HG02571 (cell line): ENCODE measurements around the gene TFF1.

ENCODE experiments used
- ATAC-seq: cut with Tn5 transposase; IDR thresholded peaks from one replicate; pipeline ENCODE4 v1.9.1; 2021; ENCODE audit warnings: mild to moderate bottlenecking, moderate library complexity; ENCODE audit not compliant: unreplicated experiment

TFF1 gene

DNA sequence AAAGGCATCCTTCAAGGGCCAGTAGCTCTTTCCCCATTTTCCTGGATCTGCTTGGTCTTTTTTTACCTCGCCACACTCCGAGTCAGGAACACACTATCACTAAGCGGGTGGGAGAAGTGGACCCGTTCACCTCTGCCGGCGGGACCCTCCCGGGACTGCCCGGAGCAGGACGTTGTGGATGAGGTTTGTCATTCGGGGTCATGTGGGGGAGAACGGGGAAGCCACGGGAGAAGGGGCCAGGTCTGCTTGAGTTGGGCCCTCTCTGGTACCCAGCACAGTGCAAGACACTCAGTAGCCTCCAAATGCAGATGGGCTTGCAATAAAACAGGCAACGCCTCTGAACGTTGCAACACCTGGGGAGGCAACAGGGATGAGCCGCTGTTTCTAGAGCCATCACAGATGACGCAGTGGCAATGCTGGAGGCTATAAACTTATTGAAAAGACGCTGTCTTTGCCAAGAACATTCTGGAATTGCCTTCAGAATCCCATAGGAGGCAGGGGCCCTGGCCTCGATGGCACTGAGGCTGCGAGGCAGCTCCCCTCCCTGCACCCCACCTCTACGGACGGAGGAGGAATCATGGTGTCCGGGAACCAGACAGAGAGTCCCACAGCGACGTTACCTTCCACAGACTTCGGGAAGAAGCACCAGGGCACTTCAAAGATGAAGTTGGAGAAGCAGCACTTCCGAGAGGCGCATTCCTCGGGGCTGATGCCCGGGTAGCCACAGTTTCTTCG, 19.3 kb downstream of the TFF1 start:
- ATAC-seq, result no peak

DNA sequence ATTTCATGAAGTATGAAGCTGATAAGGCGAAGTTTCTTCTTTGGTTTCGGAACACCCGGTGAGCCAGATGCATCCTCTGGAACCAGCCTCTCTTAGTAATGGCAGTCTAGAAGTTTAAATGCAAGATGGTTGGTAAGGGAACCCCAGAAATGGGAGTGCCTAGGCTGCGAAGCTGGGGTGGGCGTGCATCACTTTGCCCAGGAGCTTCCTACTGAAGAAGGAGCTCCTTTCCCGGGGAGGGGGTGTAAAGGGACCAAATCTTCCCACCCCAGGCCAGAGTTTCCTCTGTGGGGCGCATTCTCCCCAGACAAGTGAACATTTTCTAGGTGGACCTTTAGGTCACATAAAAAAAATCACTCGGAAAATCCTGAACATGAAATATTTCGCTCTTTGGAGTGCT, 19.9 kb downstream of the TFF1 start:
- no peak for ATAC-seq

DNA sequence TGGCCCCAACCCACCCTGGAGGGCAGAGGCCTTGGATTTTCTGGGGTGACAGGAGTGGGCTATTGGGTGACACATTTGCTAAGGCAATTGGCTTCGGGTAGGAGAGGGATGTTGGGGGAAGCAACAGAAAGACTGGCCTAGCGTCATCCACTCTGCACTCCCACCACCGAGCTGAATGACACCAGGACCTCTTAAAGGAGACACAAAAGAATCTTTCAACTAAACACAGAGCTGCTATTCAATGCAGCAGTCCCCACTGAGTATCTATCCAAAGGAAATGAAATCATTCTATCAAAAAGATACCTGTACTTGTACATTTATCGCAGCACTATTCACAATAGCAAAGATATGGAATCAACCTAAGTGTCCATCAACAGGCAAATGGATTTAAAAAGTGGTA, 21.7 kb downstream of the TFF1 start:
- no peak for ATAC-seq

DNA sequence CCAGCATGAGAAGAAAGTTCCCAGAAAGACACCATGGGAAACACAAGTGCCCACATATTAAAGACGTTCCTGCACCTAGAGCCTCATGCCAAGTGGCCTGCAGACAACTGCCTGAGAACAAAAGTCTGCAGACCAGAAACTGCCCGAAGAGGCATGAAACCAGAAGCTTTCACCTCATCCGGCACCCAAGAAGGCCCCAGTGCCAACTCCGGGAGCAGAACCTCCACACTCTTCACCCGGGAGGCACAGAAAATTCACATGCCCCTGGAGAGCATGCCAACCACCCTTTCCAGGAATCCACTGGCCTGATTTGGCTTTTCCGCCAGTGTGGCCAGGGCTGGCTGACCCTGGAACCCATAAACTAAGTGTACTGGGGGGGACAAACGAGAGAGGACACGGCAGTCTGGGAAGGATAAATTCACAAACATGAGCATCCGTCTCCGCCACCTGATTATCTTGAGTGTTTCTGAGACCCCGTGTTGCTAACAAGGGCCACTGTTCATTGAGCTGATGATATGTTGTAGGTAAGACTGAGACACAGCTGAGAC, 22.3 kb downstream of the TFF1 start:
- no peak for ATAC-seq

DNA sequence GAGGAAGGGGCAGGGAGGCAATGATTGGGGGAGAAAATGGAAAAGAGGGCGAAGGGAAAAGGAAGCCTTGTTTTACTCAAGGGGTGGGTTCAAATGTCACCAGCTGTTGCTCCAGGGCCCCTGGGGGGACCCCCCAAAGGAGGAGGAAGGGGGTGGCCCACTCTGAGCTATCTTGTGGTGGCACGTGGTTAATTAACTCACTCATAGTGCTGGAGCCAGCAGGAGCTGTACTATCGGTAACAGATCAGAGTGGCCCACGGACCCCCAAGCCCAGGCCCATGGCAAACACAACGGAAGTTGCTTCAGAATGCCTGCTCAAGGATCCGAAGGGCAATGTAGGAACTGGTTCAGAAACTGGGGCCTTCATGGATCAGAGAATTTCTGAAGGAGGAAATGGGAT, 22.8 kb downstream of the TFF1 start:
- ATAC-seq, result no peak

DNA sequence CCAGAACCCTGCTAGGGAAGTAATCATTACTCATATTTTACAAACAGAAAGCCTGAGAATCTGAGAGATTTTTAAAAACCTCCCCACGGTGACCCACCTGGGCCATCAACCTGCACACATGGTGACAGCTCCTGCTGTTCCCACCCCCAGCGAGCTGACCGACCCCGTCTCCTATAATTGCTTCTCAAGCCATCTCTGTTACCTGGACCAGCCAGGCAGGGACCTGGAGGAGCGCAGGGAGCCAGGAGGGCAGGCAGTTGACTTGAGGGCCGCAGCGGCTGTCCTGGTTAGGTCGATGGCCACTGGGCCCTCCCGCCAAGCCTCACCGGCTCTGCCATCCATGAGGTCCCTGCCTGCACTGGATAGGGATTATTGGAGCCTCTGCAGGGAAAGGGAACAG, 23.2 kb downstream of the TFF1 start:
- no peak for ATAC-seq

DNA sequence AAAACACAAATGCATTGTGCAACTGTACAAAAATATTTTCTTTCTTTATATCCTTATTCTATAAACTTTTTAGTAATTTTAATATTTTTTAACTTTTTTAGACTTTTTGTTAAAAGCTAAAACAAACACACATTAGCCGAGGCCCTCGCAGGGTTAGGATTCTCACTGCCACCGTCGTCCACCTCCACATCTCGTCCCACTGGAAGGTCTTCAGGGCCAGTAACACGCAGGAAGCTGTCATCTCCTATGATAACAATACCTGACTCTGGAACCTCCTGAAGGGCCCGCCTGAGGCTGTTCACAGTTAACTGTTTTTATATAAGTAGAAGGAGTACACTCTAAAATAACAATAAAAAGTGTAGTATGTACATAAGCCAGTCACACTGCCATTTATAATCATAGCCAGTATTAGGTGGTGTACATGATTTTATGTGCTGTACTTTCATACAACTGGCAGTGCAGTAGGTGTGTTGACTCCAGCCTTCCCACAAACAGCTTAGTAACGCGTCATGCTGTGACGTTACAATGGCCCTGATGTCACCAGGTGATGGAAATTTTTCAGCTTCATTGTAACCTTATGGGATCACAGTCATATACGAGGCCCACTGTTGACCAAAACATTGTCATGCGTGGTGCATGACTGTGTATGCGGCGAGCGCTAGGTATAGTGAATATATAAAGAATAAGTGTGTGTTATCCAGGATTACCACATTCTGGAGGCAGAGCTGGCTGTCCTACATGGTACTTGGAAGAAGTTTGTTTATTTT, 24.4 kb downstream of the TFF1 start:
- no peak for ATAC-seq

DNA sequence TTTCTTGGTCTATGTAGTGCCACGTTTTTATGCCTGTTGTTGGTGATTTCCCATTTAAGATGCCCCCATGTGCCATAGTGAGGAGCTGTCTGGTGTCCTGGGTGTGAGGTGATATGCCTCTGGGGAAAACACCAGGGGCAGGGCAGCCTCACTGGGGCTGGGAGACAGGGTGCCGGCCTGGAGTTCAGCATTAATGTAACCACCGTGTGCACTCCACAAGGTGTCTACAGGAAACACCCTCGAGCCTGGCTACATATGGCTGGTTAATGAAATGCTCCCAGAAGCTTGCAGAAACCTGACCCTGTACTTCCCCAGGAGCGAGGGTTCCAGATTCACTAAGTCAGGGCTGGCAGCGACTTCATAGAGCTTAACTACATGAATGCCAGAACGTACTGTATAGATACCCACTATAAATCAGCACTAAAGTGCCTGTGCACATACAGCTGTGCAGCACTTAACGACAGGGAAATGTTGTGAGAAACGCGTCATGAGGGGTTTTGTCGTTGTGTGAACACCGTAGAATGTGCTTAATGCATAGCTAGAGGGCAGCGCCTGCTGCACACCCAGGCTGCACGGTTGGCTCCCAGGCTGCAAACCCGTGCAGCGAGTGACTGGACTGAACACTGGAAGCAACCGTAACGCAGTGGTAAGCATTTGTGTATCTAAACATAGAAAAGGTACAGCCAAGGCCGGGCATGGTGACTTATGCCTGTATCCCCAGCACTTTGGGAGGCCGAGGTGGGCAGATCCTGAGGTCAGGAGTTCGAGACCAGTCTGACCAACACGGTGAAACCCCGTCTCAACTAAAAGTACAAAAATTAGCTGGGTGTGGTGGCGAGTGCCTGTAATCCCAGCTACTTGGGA, 25.9 kb downstream of the TFF1 start:
- ATAC-seq, result no peak

DNA sequence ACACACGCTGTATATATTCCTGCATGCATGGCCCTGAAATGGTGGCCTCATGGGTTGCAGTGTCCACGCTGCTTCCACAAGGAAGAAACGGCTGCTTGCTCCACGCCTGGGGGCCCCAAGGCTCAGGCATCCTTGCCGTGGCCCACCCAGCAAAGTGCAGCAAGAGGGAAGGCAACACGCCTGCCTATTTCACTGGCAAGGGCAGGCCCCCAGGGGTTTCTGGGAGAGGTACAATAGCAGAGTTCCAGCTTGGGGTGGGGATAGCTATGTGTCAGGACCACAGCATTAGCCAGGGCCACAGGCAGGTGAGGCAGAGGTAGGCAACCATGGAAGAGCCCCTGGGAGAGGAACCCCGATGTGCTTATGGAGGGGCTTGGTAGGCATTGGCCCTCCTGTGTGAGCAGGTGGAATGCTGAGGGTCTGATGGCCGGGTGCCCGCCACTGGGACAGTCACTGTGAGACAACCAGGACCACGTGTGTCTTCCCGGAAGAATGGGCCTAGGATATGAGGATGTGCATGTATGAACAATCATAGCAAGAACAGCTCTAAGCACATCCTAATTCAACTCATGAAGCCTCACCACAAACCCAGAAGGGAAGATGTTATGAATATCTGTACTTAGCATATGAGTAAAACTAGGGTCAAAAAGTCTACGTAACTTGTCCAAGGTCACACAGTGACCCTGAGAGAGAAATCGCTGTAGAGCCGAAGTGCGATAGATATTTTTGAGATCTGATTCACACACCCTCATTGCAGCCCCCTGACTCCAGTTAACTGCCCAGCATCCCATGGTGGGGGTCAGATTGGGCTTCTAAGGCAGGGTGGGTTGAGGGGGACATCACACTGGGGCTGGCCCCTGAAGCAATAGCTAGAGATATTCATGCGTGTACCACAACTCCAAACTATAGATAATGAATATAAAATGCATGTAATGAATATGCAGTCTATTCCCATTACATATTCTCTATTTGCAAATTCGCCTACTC, 27.3 kb downstream of the TFF1 start:
- no peak for ATAC-seq

DNA sequence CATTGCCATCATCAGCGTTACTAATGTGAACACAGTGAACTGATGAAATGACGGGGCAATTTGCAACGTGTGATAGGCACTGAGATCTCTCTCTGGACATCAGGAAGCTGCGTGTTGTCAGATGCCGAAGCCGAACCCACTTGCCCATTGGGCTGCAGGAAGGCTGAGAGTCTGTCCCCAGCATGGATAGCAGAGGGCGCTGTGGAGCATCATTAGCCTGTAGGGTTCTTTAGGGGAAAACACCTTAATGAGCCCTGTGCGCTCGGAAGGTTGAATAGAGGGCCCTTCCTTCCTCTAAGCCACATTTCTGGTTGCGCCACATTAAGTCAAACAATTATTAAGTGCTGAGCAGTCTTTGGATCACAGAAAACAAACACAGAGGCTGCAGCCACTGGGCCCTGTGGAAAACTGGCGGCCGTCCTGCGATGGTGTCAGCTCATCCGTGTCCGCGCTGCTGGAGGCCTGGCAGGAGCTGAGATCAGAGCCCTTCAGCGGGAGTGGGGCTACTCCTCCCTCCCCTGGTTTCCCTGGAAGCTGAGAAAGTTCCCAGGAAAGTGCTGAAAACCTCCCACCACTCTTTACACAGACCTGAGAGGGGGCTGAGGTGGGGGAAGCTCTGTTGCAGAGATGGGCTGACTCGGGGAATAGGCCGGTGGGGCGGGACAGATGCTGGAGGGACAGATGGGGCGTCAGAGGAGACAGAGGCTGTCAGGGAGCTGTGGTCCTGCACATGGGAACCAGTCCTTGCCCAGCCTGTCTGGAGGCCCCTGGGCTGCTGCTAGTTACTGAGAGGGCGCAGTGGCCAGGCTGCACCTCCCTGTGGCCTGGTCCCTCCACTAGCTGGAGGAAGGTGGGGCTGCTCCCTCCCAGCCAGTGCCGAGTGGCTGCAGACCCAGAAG, 28.3 kb downstream of the TFF1 start:
- ATAC-seq, result no peak

DNA sequence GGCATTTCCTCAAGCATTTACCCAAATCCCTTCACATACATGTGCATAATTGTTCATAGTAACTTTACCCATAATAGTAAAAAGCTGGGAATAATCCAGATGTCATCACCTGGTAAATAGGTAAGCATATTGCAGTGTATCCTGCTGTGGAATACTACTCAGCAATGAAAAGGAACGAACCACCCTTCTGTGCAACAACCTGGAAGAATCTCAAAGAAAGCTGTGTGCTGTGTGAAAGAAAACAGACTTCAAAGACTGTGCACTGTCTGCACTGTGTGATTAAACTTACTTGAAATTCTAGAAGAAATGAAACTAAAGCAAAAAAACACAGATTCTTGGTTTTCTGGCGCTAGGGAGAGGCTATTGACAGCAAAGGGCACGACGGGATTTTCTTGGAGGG, 29.1 kb downstream of the TFF1 start:
- ATAC-seq, result no peak

DNA sequence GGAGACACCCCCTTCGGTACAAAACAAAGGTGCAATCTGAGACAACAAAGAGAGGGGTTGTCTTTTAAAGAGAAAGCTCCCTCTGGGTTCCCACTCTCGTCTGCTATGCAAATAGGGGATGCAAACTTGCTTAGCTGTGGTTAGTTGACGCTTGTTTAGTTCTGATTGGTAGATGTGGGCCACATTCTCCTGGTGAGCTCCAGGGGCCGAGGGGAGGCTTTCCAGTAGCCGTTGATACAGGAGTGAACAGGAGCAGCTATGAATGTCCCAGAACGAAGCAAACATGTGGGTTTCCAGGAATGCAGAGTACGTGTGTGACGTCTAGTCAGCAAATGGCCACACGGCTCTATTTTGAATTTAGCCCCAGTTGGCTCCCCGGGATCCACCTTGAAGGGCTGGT, 30.3 kb downstream of the TFF1 start:
- no peak for ATAC-seq

DNA sequence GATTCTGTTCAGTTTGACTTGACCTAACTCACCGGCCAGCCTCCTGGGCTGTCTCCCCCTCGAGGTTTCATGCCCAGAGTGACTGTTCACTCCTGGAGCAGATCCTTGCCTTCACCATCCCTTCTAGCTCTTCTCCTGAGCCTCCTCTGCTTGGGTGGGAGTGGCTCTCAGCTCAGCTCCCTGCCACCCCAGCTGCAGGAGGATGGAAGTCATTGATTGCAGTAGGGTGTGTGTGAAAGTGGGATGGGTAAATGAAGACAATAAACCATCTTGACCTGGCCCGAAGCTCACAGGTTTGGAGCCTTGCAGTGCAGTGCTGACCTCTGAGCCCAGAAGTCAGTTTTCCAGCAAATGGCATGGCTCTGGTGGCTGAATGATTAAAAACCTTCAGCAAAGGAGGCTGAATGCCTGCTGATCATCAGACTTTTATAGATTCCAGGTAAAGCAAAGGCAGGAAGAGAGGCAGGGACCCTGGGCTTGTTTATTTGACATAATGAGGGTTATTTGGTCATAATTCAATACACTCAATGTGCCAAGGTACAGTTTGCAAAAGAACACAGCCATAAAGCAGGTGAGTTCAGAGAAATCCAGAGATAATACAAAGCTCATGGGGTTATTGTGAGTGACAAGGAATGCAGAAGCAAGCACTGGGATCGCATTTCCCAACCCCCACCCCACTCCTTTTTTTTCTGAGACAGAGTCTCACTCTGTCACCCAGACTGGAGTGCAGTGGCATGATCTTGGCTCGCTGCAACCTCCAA, 33.6 kb downstream of the TFF1 start:
- ATAC-seq, result no peak

DNA sequence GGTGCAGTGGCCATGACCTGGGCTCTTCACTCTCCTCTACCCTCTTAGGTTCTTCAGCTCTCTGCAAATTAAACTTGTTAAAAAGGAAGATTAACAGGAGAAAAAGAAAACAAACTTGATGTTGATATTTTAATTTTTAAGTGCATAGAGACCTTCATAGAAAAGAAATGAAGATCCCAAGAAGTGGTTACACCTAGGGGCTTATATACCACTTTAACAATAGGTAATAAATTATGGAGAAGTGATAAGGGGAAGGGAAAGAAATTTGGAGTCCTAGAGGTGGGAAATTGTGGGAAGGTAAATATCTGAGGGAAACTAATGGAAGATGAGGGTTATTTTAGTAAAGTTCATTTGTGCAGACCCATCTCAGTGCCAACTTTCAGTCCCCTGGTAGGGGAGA, 34.7 kb downstream of the TFF1 start:
- no peak for ATAC-seq

DNA sequence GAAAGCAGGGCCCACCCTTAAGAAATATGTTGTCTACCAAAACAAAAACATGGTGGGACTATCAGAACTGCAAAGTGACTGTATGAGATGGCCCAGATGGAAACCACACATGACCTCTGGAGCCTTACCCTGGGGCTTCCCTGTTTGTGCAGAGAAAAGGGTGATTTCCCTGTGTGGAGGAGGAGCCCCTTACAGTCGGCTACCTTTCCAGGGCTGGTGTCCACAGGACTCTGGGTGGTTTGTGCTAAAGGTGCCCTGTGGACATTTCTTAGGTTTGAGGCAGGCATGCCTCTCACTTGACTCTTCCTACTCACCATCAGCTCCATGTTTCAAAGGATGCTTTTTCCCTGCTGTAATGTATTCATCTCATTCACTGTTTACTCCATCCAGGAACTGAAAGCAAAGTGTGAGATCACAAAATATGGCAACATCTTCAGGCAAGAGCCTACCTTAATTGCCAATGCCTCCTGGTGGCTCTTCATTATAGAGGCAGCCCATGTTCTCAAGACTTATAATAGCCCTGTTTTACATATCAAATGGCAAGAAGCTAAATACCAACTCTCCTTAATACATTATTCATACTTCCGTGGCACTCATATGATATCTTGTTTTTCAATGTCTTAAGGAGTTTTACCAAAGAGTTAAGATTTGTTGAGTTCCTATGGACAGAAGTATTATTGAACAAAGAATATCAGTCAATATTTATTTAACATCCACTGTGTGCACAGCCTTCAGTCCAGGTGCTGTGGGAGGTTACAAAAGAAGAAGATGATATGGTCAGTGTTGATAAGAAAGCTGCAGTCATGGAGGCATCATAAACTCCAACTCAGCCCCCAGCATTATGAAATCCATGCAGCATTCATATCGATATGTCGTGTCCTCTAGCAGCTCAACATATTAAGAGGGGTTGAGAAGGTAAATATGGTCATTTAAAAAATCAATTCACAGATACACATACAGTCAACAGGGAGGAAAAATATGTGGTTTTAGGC, 35.7 kb downstream of the TFF1 start:
- no peak for ATAC-seq

DNA sequence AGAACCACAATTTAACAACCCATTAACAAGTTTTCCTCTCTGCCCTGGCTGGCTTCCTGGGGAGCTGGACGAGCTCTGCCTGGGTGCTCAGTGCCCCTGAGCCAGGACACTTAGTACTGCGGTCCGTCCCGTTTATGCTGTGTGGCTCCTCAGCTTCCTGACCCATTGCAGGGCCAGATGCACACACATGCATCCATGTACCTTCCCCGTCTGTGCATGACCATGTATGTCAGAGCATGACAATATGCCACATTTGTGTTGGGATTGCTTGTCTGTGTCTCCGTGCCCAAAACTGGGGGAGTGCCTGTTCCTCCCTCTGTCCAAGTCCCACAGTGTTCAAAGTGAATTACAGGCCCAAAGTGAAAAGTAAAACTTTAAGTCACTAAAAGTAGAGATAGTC, 41.4 kb downstream of the TFF1 start:
- ATAC-seq, result no peak

DNA sequence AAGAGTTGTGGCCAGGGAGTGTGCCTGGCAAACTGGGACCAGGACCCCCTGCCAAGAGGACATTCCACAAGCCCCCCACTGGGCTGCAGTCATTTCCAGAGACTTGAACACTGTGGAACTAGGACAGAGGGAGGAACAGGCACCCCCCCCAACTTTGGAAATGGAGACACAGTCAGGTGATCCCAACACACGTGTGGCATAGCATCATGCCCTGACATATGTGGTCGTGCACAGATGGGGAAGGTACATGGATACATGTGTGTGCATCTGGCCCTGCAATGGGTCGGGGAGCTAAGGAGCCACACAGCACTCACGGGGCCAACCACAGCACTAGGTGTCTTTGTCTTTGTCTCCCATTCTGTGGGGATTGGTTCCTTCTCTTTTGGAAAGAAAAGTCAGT, 44.5 kb downstream of the TFF1 start:
- ATAC-seq, result no peak
